GM18519 (cell line): ENCODE data around the gene TOGARAM1.
"Not testable (repeated sequence)": the region's sequence is repeated elsewhere in the genome, so short reads cannot be mapped to it uniquely, and the experiment has no call there.

ENCODE experiments used
- ATAC-seq: cut with Tn5 transposase; IDR thresholded peaks from one replicate; pipeline ENCODE4 v1.9.1; 2021; ENCODE audit warnings: mild to moderate bottlenecking, moderate library complexity; ENCODE audit not compliant: unreplicated experiment, low FRiP score

TOGARAM1 gene

DNA sequence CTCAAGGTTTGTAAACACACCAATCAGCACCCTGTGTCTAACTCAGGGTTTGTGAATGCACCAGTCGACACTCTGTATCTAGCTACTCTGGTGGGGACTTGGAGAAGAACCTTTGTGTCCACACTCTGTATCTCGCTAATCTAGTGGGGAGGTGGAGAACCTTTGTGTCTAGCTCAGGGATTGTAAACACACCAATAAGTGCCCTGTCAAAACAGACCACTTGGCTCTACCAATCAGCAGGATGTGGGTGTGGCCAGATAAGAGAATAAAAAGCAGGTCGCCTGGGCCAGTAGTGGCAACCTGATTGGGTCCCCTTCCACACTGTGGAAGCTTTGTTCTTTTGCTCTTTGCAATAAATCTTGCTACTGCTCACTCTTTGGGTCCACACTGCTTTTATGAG, 119.1 kb downstream of the TOGARAM1 start:
- not testable (repeated sequence) for ATAC-seq

DNA sequence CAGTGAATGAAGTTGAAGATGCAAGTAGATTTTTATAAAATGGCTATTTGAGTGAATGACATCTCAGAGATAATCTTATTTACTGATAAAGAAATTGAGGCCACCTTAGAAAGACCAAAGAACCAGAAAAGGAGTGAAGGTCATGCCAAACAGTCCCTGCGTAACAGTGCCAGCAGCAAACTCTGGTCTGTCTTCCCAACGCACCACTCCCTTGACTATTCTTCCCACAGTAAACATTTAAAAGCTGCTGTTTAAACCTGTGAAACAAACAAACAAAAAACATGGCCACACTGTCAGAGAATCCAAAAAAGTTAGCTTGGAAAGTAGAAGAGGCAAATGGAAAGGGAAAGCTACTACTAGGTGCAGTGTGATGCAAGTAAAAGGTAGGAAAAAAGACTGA, 120.4 kb downstream of the TOGARAM1 start:
- no peak for ATAC-seq

- no peak for ATAC-seq
These were observed 121.6 kb downstream of the TOGARAM1 start for GRCh38 chr14:45083617-45083975.

GRCh38 chr14:45083976-45084722, 122.2 kb downstream of the TOGARAM1 start, which contains the start of gene PRPF39:
PRPF39 (plus strand) TSS chr14:45084116; CDS start chr14:45095240, 11,124 bp downstream.
- peak; percentile 93 for ATAC-seq

DNA sequence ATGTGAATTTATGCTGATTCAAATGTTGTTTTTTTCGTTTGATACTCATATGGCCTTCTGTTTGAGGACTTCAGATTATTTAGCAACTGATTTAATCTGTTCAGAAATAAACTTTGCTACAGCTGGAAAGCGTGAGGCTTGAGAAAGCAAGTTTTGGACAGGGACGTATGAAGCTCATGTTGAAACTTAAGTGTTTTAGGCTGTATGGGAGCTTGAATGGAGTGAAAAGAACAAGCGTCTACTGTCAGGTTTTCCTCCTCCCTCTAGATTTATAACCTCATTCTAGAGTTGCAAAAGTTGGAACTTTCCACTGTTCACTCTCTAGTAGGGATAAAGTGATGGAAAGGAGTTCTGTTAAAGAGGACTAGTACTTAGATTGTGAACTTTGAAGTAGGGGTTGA, 123.0 kb downstream of the TOGARAM1 start:
- ATAC-seq: no peak

DNA sequence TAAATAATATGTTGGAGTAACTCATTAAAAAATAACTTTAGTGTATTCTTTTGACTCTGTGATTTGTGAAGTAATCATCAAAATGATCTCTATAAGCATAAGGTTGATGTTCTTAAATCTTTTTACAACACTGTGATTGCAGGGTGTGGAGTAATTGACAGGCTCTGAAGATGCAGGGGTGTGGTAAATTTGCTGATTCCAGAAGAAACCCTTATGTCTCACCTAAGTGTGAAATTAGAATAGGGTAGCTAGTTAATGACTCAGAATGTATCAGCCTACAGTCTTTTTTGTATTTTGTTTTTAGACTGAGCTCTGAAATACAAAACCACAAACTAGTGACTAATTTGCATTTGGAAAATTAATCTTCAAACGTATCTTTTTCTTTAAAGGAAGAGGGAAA, 127.8 kb downstream of the TOGARAM1 start:
- peak; percentile 78 for ATAC-seq

DNA sequence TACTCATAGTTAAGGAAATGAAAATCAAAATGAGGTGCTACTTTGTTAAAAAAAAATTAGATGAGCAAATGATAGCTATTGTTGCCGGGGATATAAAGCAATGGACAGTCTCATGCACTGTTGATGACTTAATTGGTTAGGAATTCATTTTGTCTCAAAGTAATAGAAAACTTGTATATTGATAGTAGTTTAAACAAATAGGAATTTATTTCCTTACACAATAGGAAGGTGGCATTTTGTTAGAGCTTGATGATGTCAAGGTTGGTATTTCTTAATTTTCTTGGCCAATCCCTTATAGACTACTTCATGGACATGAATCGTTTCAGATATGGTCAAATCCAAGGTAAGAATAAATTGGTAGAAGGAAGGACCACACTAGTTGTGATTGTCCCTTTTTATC, 129.7 kb downstream of the TOGARAM1 start:
- ATAC-seq: no peak

GRCh38 chr14:45094275-45094674, 132.3 kb downstream of the TOGARAM1 start:
- ATAC-seq: no peak

- no peak for ATAC-seq
These were observed 133.2 kb downstream of the TOGARAM1 start for GRCh38 chr14:45095143-45095542.

GRCh38 chr14:45096218-45096617, 134.2 kb downstream of the TOGARAM1 start:
- no peak for ATAC-seq

- ATAC-seq: no peak
These were observed 141.8 kb downstream of the TOGARAM1 start for GRCh38 chr14:45103806-45104205.

- no peak for ATAC-seq
These were observed 142.6 kb downstream of the TOGARAM1 start for GRCh38 chr14:45104561-45104960.

DNA sequence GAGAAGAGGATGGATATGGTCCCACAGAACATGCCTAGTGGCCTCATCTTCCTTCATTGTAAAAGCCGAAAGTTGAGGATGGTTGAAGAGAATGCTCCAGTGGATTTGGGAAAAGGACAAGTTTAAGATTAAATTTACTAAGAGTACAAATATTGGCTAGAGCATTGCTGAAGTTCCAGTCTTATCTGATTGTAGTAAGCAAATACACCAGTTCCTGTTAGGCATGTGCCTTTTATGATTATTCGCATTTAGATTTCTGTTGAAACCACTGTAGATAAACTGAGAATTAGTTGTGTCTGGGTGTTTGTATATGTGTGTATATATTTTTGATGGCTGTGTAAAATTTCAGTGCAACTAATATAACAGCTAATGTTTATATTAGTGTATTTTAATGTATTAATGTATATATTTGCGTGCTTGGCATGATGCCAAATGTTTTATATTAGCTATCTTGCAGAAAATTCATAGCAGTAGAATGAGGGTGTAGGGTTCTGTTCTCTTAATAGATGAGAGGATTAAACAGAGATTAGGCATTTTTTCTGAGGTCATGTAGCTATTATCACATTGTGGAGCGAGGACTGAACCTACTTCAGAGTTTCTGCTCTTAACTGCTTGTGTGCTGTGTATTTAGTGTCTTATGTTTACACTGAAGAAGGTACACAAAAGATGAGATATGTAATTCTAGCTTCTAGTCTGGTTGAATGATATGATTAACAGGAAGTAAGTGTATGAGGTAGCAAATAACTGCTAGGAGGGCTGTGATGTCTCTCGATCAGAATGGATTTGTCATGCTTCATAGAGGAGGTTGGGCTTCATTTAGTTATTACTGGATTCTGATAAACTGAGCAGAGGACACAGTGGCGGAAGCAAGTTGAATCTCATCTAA, 151.1 kb downstream of the TOGARAM1 start:
- no peak for ATAC-seq

DNA sequence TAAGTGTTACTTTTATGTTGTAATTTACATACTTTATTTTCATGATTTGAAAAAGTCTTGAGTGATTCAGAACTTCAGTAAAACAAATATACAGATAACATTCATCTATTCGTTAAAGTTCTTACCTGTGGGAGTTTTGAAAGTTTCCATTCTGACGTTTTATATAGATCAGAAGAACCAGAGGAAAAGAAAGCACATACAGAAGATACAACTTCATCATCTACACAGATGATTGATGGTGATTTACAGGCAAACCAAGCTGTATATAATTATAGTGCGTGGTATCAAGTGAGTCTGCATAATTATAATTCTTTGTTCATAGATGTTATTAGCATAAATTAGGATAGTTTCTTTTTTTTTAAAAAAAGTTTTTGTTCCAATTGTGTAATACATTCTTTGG, 152.3 kb downstream of the TOGARAM1 start:
- ATAC-seq: no peak

- ATAC-seq: no peak
These were observed 156.6 kb downstream of the TOGARAM1 start for GRCh38 chr14:45118594-45118993.

DNA sequence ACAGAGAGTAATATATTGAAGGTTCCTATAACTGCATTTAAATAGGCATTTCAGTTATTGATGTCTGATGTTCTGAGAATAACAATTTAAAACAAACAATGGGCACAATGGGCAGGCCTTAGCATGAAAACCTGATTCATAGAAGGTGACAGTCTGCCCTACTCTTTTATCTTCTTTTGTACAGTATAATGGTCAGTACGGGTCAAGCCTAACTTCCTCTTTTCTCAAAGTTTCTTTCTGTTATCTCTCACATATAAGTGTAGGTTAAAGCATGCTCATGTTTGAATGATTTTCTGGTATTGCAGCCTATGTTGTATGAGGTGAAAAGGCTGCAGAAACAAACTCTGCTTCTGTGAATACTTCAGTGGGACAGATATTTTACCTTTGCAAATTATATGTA, 158.1 kb downstream of the TOGARAM1 start:
- no peak for ATAC-seq

GRCh38 chr14:45123271-45123670, 161.3 kb downstream of the TOGARAM1 start:
- ATAC-seq: no peak
